ENCODE measurements around the gene FGD5.

FGD5 gene

GRCh38 chr3:14832975-14833722, 14.4 kb downstream of the FGD5 start:
- no peak for DNase-seq

- no peak for DNase-seq
Observed at GRCh38 chr3:14834121-14834520, 15.4 kb downstream of the FGD5 start.

GRCh38 chr3:14834807-14835466, 16.2 kb downstream of the FGD5 start:
- no peak for DNase-seq

DNA sequence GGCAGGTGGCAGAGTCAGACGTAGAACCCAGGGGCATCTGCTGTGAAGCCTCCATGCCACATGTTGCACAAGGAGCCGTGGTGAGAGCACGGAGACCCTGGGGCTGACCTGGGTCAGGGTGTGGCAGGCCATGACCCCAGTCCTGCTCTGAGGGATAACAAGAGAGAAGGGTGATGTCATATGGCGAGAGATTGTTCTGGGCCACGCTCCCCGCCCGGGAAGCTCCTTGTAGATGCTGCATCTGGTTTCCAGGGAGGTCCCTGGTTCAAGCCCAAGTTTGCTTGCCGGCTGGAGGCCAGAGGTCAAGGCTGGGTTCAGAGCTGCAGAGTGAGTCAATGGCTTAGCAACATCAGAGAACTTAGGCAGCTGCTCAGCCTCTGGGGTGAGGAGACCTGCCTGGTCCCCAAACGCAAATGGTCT, 17.3 kb downstream of the FGD5 start:
- no peak for DNase-seq

- no peak for DNase-seq
Observed at GRCh38 chr3:14837186-14837877, 18.6 kb downstream of the FGD5 start.

- DNase-seq, result no peak
Observed at GRCh38 chr3:14837878-14838258, 19.1 kb downstream of the FGD5 start.

- DNase-seq, result no peak
Observed at GRCh38 chr3:14839236-14839635, 20.5 kb downstream of the FGD5 start.

- DNase-seq, result no peak
Observed at GRCh38 chr3:14841836-14842235, 23.1 kb downstream of the FGD5 start.

GRCh38 chr3:14842277-14842676, 23.5 kb downstream of the FGD5 start:
- DNase-seq, result no peak

DNA sequence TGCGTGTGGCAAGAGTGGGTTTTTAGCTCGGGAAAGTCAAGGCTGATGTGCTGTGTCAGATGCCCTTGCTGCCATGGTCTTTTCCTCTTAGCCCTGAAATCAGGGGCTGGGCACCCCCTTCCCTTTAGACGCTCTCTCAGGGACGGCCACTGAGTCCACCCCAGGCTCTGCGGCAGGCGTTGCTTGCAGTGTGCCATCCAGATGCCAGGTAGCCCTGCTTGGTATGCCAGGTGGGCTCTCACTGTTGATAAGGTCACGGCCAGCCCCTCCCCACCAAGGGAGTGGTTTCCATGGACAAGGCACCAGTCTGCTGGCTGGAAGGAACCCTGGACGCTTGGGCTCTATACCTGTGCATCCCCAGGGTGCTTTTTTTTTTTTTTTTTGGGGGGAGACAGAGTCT, 24.6 kb downstream of the FGD5 start:
- DNase-seq, result no peak

DNA sequence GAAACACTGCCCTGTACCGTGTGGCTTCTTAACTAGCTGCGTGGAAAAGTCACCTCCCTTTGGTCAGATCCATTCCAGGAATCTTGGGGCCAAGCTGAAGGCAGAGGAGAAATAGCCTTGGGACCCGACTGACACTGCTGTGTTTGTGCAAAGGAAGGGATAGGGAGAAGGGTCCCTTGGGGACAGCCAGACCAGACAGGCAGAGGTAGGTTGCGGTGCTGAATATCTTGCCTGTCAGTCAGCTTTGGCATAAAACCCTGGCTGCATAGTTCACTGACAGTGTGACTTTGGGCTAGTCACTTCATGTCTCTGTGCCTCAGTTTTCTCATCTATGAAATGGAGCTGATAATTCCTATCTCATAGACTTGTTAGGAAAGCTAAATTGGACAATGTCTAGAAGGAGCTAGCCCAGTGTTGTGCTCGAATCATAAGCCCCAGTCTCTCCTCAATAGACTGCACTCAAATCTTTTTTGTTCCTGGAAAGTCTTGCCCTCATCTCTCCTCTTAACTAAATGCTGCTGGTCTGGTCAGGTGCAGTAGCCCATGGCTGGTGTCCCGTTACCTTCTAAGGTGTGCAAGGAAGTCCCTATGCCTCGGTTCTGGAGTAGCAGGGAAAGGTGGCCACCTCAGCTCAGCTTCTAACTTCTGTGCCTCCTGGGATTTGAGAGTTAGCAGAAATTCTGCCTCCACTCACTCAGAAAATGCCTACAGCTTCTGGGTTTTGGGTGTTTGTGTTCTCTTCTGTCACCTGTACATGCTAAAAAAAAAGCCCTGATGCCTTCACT, 25.8 kb downstream of the FGD5 start:
- DNase-seq, result no peak

DNA sequence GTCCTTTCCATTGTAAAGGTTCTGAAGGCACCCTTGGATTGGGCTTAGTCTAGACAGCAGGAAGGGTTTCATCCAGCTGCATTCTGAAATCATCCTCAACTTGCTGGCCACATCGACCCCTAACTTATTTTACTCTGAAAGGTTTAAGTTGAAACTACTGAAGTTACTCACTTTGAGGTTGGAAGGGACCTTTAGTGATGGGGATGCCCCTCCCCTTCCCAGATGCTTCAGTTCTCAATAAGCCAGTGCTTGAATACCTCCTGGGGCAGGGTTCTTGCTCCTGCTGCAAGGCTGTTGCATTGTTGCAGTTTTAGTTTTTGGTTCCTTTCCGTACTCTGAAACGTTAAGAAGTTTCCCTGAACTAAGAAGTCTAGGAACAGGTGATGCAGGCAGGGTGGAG, 26.4 kb downstream of the FGD5 start:
- DNase-seq, result no peak

DNA sequence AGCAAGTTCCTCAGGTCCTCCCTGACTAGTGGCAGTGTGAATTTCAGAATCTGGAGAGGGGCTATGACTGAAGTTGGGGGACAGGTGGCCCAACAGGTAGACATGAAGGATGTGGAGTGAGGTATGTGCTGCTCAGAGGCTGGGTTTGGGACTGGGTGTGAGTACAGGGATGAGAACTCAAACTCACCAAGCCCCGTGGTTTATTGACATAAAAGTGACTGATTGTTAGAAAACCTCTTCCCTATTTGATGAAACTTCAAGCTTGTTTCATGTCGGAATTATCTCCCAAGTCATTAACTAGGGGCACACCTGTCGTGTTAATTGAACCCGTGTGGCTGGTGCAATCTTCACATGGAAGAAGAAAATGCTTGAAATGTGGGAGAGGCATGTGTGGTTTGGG, 27.1 kb downstream of the FGD5 start:
- no peak for DNase-seq

DNA sequence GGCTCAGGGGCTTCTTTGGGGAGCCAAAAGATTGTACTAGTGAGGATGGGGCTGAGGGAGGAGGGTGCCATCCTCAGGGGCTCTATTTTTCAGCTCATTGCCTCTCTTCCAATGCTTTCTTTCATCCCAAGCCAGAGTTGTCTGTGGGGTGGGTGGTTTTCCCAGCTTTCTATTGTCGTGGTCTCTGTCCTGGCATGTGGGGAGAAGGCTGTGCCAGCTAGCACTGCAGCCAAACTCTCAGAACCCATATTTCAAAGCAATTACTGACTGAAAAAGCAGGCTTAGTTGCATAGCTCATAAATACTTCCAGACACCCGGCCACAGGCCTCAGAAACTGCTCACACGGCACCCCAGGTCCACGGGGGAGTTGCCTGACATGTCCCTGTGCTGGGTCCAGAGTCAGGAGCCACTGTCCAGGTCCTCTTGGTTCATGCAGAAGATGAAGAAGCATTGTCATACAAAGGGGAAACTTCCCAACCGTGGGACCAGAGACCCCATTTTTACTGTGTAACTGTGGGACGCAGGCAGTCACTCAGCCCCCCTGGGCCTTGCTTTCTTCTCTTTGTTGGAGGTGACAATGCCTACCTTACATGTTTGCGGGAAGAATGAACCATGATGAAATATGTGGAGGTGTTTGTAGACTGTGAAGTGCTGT, 27.6 kb downstream of the FGD5 start:
- DNase-seq, result no peak

DNA sequence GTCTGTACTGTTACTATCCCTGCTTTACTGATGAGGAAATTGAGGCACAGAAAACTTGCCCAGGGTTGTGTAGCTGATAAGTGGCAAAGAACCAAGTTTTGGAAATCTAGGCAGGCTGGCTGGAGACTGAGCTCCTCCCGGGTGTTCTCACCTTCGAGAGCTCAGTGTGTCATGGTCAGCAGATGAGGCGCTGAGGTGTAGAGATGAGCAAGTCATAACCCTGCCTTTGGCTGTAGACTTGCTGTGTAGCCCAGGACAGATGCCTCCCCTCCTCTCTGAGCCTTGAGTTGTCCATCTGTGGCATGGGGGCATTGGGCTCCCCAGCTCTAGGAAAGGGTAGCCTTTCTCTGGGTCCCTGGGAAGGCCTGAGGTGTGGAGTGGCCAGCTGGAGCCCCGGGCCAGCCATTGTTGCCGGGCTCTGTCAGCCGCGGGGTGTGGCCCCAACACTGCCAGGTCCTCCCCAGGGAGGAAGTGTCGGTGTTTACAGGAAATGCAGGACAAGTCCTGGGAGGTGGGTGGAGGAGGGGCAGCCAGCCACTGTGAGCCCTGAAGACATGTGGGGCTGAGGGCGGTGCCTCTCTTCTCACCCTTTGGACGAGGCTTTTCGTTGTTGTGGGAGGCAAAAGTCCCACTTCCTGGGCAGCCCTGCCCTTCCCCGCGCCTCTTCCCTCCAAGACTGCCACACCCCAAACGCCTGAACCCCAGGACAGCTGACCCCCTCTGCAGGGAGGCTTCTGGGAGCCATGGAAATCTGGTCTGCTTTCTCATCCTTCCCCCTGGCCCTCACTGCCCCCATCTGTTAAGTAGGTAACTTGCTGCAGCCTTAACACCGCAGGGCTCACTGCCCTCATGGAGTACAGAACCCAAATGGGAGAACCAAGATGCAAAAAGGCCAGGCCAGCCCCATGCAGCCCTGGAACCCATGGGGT, 29.1 kb downstream of the FGD5 start:
- no peak for DNase-seq

DNA sequence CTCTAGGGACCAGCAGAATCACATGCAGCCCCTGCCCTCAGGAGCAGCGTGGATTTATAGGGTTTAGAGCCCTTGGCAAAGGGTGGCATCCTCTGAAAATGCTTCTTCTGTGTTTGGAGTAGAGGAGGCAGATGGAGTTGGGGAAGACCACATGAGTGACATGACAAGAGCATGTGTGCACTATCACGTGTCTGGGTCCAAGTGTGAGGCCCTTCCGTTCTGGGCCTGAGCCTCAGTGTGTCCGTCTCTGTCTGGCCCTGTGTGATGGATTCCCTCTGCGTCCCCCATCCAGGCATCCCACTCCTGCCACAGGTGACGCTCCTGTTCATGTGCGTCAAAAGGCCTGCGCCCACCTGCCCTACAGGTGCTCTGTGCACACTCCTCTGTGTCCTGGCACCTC, 30.1 kb downstream of the FGD5 start:
- no peak for DNase-seq

DNA sequence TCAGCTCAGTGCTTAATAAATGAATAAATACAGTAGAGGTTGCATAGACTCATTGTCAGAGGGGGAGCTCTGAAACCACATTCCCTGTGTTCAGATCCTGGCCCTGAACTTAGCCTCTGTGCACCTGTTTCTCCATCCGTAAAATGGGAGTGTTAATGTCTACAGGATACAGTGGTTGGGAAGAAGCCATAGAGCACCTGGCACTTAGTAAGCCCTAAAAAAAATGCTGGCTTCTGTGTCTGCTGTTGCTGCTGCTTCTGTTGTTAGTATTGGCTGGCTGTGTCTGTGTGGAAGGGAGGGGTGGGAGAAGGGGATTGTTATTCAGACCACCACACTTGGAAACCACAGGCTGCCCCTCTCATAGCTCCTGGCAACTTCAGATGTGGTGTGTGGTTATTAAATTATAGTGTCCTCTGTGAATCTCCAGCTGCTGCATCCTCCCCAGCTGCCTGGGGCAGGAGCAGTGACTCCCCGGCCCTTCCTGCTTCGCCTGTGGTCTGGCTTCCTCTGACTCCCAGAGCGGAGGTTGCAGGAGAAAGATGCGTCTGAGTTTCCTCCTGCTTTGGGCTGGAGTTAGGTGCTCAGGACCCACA, 31.0 kb downstream of the FGD5 start:
- no peak for DNase-seq

GRCh38 chr3:14852058-14852594, 33.4 kb downstream of the FGD5 start:
- no peak for DNase-seq

DNA sequence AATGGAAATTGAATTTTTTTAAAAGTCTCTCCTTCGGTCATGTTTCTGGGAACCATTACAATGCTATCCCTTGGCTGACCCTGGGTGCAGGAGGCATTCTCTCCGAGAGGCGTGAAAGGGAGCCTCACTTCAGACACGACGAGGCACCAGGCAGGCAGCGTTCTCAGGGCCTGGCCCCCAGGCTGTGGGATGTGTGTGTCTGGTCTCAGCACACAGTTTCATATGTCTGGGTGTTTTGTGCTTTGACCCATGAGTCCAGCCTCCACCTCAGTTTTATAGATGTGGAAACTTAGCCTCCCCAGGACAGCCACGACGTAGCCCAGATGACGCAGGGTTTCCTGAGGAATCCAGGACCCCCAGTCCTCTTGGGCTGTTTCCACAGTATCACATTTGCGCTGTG, 34.0 kb downstream of the FGD5 start:
- no peak for DNase-seq

- DNase-seq, result no peak
Observed at GRCh38 chr3:14853271-14853951, 34.6 kb downstream of the FGD5 start.

Measured in NCI-H1092 (cell line).